GM19468 (cell line): ENCODE measurements around the gene ENPP6.

Experiments
- ATAC-seq: cut with Tn5 transposase; IDR thresholded peaks from one replicate; pipeline ENCODE4 v1.9.1; 2021; ENCODE audit warnings: mild to moderate bottlenecking, moderate library complexity, moderate number of reproducible peaks; ENCODE audit not compliant: unreplicated experiment; ENCODE audit errors: extremely low read depth

Gene ENPP6

DNA sequence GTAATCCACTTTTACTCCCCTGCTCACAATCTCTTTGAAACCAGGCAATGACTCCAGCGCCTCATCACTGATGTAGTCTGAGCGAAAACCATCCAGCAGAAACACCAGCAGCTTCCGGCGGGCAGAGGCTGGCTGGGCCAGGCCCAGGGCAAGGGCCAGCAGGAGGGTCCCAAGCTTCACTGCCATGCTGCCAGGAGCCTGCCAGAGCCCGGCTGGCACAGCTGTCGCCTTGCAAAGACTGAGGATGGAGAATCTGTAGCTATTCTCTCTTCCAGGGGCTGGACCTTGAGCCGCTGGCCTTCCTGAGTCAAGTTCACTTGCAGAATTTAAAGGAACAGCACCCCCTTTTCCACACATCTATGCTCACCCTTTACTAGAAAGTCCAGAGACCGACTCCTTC is at the start of gene ENPP6:
TSS of gene ENPP6 (minus strand) at position 240 of the 400 bp plus-strand sequence. CDS start at position 186, 54 bp downstream.
- no peak for ATAC-seq

DNA sequence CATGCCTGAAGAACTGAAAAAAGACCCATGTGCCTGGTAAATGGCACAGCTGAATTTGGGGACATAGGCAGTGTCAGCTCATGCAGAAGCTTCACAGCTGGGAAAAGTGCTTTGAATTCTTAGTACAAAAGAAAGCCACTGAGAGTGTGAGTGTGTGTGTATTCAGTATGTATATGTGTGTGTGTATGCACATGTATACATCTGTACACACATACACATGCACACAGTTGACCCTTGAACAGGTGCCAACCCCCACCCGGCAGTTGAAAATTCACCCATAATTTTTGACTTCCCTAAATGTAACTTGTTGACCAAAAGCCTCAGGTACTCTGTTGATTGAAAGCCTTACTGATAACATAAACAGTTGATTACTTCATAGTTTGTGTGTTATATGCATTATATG is 49.5 kb upstream of the ENPP6 start:
- ATAC-seq, result no peak

- ATAC-seq, result no peak
These were observed 48.1 kb upstream of the ENPP6 start for GRCh38 chr4:184265546-184266351.

GRCh38 chr4:184263910-184264732 is 46.4 kb upstream of the ENPP6 start:
- ATAC-seq, result no peak

DNA sequence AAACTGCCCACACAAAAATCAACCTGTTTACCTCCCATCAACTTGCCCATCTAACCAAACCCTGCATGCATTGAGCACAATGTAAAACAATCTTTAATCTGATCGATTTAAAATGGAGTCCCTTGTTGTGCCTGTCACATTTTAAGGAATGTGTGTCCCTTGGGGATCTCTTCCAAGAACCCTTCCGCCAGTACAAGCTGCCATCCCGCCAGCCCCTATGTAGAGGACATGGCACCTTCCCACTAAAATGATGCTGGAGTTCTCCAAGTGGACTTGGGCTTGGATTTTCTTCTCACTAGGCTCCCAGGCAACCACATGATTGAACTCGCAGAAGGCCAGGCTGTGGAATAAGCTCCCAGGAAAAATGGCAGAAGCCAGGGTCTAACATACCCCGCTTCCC is 45.8 kb upstream of the ENPP6 start:
- no peak for ATAC-seq

- no peak for ATAC-seq
These were observed 45.2 kb upstream of the ENPP6 start for GRCh38 chr4:184262901-184263300.

GRCh38 chr4:184261246-184261645 is 43.6 kb upstream of the ENPP6 start:
- ATAC-seq, result no peak

DNA sequence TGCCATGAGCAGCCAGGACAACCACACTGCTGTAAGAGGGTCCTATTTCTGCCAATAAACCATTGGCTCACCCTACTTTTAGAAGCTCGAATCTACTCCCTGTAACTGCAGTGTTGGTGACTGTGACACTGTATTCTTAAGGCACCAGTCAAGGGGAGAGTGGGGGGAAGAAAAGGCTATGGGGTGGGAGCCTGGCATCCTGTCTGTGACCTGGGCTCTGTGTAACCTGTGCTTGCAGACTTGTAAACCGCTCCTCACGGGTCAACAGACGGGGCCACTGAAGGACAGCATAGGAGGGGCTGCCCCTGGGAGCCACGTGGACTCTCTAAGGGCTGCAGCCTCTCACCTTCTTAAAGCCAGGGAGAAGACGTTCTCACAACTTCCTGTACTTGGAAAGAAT is 42.2 kb upstream of the ENPP6 start:
- no peak for ATAC-seq

GRCh38 chr4:184259081-184259480 is 41.4 kb upstream of the ENPP6 start:
- no peak for ATAC-seq

DNA sequence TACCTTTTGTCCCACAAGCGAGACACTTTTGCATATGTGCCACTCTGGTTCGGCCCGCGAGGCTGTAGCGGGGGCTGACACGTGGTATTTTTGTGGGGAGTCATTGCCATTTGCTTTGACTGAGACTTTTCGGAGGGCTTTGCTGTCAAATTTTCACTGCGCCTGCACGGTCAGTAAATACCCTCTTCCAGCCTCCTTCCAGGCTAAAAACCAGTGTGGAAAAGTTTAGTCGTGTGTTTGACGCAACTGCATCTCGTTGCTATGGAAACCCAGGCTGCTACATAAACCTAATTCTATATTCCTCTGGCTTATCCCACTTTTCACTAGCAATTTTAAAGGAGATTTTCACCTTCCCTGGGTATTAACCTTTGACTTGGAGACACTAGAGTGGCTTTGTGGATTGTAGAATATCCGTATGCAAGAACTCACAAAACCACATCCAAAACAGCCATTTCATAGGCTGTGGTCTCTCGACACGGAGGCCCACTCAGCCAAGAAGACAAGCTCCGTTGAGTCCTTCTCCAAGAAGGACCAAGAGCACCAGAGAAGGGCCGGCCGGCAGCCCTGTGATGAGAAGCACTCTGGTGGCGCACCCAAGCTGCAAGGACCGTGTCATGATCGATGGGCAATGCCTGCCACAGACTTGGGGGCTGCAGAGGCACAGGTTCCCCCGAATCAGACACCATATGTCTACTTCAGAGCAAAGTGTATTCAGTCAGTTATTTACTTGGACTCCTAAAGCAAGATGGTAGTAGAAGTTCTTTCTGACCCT is 38.4 kb upstream of the ENPP6 start:
- ATAC-seq, result no peak

- no peak for ATAC-seq
These were observed 37.7 kb upstream of the ENPP6 start for GRCh38 chr4:184255361-184255760.

GRCh38 chr4:184253072-184253420 is 35.4 kb upstream of the ENPP6 start:
- no peak for ATAC-seq

- no peak for ATAC-seq
These were observed 34.7 kb upstream of the ENPP6 start for GRCh38 chr4:184252136-184253071.

- ATAC-seq, result no peak
These were observed 34.0 kb upstream of the ENPP6 start for GRCh38 chr4:184251670-184251980.

DNA sequence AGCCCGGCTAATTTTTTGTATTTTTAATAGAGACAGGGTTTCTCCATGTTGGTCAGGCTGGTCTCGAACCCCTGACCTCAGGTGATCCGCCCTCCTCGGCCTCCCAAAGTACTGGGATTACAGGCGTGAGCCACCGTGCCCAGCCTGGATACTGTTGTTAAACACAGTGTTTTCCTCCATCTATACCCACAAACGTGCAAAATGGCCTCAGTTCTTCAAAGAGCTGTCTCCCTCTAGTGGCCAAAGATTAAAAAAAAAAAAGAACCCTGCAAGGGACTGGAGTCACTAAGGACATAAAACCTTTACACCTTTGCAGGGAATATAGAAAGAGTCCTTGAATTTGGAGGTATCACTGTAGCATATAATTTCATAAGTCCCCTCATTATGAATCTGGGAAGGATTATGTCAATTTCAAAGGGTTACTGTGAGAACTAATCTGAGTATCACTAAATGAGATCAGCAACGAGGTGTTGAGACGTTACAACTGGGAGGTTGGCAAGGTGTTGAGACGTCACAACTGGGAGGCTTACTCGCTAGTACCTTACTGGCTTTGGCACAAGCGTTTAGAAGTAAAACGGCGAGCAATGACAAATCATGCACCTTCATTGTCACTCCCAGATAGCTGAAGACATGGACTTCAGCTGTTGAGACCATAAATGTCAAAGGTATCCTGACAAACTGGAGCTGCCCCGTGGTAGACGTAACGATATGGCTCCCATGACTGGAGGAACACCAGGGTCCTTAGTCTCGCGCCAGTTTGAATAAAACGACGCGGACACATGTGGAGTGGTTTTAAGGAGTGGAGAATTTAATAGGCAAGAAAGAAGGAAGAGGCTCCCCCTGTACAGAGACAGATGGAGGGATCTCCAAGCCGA is 33.4 kb upstream of the ENPP6 start:
- no peak for ATAC-seq

GRCh38 chr4:184248216-184248615 is 30.5 kb upstream of the ENPP6 start:
- ATAC-seq, result no peak

- ATAC-seq, result no peak
These were observed 29.7 kb upstream of the ENPP6 start for GRCh38 chr4:184247421-184247820.

GRCh38 chr4:184246426-184246825 is 28.8 kb upstream of the ENPP6 start:
- ATAC-seq, result no peak
